ENCODE results near the gene RGS3. TPM values are rescaled to one million over a fixed set of nuclear protein-coding genes. Genes with fewer than 3 reads are reported as not detected.

RGS3 gene
- total RNA-seq, 1 experiment from 2014 or later = 71.1 TPM

- no TSS peak for BruUV-seq (replicated peaks)
- H3K36me3 ChIP-seq (ENCODE audit: control insufficient read depth, insufficient read depth, low read length) = peaks cover 1% of the 10 kb centered on the region; the same call in 1 of the 2 replicates
- no peak for DNase-seq
- ChIA-PET POLR2A (no interaction called here), CTCF (interaction anchor here (0.5 kb wide), 1 partner anchor 34 kb away, joined by 3 read pairs; no protein-coding TSS in a partner anchor)
- no peaks in the 10 kb centered on the region for H3K27me3 ChIP-seq (replicated peaks; ENCODE audit: control insufficient read depth, insufficient read depth, low read length)
- no peaks in the 10 kb centered on the region for H3K4me1 ChIP-seq
- no peak overlapping the region for H3K4me3 Mint-ChIP-seq (ENCODE audit: unreplicated experiment)
- no peak for TF ChIP-seq CTCF (IDR thresholded peaks at IDR 0.05; ENCODE audit: insufficient read depth in 1 of 2, low read depth in 1 of 2, low read length in 1 of 2, severe bottlenecking in 1 of 2, unreplicated experiment in 1 of 2)
- no peak overlapping the region for H3K4me3 ChIP-seq (ENCODE audit: low read depth, low read length)
- H3K9me3 ChIP-seq = no peaks in the 10 kb centered on the region
- H3K4me1 Mint-ChIP-seq (ENCODE audit: low read depth, unreplicated experiment) = no peaks in the 10 kb centered on the region
- intact Hi-C loops (cut with micrococcal nuclease; ENCODE audit: unreplicated experiment) = loop anchor here (5.0 kb wide), 1 partner anchor 62 kb away; no protein-coding TSS in a partner anchor
- peaks cover 94% of the 10 kb centered on the region for H3K36me3 Mint-ChIP-seq (ENCODE audit: insufficient read depth, unreplicated experiment)
- no peaks in the 10 kb centered on the region for H3K9me3 Mint-ChIP-seq (ENCODE audit: unreplicated experiment)
- no peaks in the 10 kb centered on the region for H3K27me3 Mint-ChIP-seq (ENCODE audit: insufficient read depth, unreplicated experiment)
- no peak overlapping the region for H3K27ac Mint-ChIP-seq (ENCODE audit: unreplicated experiment)
These were observed 45.9 kb downstream of the RGS3 start for GRCh38 chr9:113509463-113509862.

DNA sequence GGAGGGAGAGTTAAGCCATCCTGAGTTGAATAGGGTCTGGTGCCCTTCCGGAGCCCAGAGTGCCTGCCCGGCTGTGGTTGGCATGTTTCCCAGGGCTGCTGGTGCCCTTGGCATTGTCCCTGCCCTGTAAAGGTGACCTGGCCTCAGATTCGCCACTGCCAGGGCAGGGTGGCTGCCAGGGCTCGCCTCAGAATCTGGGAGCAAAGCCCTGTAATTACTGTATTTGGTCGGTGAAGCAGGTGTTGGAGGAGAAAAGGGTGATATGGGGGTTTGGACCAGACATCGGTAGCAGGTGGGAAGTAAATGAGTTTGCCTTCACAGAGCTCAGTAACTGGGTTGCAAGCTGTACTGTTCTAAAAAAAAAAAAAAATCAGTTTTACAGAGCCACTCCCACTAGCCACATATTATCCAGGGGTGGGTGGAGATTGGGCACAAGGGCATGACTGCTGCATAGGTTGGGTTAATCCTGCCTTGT is 47.6 kb downstream of the RGS3 start:
- TF ChIP-seq CTCF (IDR thresholded peaks at IDR 0.05; ENCODE audit: insufficient read depth in 1 of 2, low read depth in 1 of 2, low read length in 1 of 2, severe bottlenecking in 1 of 2, unreplicated experiment in 1 of 2) = no peak
- H3K27me3 Mint-ChIP-seq (ENCODE audit: insufficient read depth, unreplicated experiment) = no peaks in the 10 kb centered on the region
- Histone ChIP-seq H3K4me3 (ENCODE audit: low read depth, low read length) (no peak overlapping the region), H3K9me3 (no peaks in the 10 kb centered on the region), H3K4me1 (no peaks in the 10 kb centered on the region), H3K27me3 (replicated peaks; ENCODE audit: control insufficient read depth, insufficient read depth, low read length) (no peaks in the 10 kb centered on the region), H3K36me3 (ENCODE audit: control insufficient read depth, insufficient read depth, low read length) (peaks cover 1% of the 10 kb centered on the region; the same call in 1 of the 2 replicates)
- no peak overlapping the region for H3K4me3 Mint-ChIP-seq (ENCODE audit: unreplicated experiment)
- ChIA-PET POLR2A (interaction anchor here (0.6 kb wide), 1 partner anchor 9 kb away, joined by 3 read pairs; no protein-coding TSS in a partner anchor), CTCF (no interaction called here)
- no peaks in the 10 kb centered on the region for H3K4me1 Mint-ChIP-seq (ENCODE audit: low read depth, unreplicated experiment)
- no peak for DNase-seq
- H3K36me3 Mint-ChIP-seq (ENCODE audit: insufficient read depth, unreplicated experiment) = peaks cover 94% of the 10 kb centered on the region
- no peak overlapping the region for H3K27ac Mint-ChIP-seq (ENCODE audit: unreplicated experiment)
- BruUV-seq (replicated peaks) = no TSS peak
- no peaks in the 10 kb centered on the region for H3K9me3 Mint-ChIP-seq (ENCODE audit: unreplicated experiment)
- intact Hi-C loops (cut with micrococcal nuclease; ENCODE audit: unreplicated experiment) = no loop called here

DNA sequence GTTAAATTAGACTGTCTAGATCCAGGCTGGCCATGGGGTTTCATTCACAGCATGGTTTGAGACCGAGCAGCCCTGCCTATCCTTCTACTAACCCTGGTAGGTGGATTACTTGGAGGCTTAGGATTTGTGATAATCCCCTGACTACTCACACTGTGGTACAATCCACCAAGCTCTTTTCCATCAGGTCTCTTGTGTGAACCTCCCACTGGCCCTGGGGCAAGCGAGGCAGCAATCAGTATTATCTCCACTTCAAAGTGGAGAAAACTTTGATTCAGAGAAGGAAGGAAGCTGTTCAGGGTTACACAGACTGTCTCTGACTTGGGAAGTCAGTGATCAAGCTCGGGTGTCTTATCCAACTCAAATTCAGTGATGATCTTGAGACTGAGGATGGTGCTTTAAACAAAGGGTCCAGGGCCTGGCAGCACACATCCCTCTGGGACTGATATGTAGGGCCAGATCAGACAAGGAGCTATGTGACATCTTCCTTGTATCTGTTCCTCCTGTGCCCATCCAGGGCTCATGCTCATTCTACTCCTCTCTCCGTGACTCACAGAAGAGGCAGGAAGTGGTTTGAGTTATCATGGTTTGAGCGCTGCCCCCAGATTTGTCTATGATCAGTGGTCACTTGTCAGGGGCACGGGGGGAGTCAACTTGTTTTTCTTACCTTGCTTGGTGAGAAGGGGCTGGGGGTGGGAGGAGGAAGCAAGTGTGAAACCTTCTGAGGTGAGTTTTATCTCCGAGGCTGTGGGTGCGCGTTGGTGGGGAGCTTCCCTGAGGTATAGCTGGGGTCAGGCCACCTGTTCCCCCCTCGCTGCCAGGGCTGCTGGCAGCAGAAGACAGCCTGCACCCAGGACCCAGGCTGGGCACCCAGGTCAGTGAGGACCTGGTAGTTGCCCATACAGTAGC is 48.6 kb downstream of the RGS3 start:
- Histone ChIP-seq H3K27me3 (replicated peaks; ENCODE audit: control insufficient read depth, insufficient read depth, low read length) (no peaks in the 10 kb centered on the region), H3K36me3 (ENCODE audit: control insufficient read depth, insufficient read depth, low read length) (peaks cover 1% of the 10 kb centered on the region; the same call in 1 of the 2 replicates), H3K9me3 (no peaks in the 10 kb centered on the region), H3K4me1 (no peaks in the 10 kb centered on the region), H3K4me3 (ENCODE audit: low read depth, low read length) (no peak overlapping the region)
- Mint-ChIP-seq H3K4me1 (ENCODE audit: low read depth, unreplicated experiment) (no peaks in the 10 kb centered on the region), H3K27me3 (ENCODE audit: insufficient read depth, unreplicated experiment) (no peaks in the 10 kb centered on the region), H3K27ac (ENCODE audit: unreplicated experiment) (no peak overlapping the region), H3K4me3 (ENCODE audit: unreplicated experiment) (no peak overlapping the region), H3K9me3 (ENCODE audit: unreplicated experiment) (no peaks in the 10 kb centered on the region), H3K36me3 (ENCODE audit: insufficient read depth, unreplicated experiment) (peaks cover 96% of the 10 kb centered on the region)
- BruUV-seq (replicated peaks) = no TSS peak
- POLR2A ChIA-PET = no interaction called here
- CTCF ChIA-PET = no interaction called here
- no peak for TF ChIP-seq CTCF (IDR thresholded peaks at IDR 0.05; ENCODE audit: insufficient read depth in 1 of 2, low read depth in 1 of 2, low read length in 1 of 2, severe bottlenecking in 1 of 2, unreplicated experiment in 1 of 2)
- no peak for DNase-seq
- intact Hi-C loops (cut with micrococcal nuclease; ENCODE audit: unreplicated experiment) = no loop called here
